GM12874 (cell line): ENCODE measurements around the gene CD151.

Experiments
- TF ChIP-seq, protein P1 (sequence below): IDR thresholded peaks from 2 replicates; pipeline ENCODE4 v1.5.1; 2011; ENCODE audit warnings: low read depth, mild to moderate bottlenecking, control low read depth, low read length, moderate library complexity; ENCODE audit not compliant: insufficient read depth

The CD151 gene

DNA sequence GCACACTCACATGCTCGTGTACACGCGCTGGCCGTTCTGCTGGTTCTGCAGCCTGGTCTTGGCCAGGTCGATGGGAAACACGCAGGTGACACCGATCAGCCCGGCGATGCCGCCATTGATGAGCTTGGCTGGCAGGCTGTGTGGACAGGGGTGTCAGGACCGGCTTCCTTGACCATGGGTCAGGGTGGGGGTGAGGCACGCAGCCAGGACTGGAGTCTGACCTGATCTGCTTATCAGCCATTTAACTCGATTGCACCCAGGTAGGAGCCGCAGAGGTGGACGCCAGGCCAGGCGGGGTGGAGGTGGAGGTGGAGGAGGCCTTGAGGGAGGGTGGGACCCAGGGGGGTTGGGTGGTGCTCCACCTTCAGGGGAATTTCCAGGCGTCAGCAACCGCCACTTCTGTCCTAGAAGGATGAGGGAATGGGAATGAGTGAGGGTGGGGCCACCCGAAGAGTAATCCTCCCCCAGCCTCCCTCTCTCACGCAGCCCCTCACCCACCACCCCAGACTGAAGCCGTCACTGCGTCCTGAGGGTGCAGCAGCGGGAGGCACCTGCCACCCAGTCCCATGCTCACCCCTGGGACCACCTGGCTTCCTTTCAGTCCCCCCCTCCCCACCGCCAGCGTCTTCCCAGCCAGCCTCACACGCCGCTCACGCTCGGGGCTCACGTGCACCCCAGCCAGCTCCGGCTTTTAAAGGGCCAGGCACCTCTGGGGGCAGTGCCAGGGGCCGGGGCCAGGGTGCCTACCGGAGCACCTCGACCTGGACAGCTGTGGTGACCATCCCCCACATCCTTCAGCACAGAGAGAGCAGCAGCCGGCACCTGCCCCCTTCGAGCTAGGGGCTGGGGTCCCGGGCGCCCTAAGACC, 37.8 kb upstream of the CD151 start:
- TF ChIP-seq, protein P1, sequence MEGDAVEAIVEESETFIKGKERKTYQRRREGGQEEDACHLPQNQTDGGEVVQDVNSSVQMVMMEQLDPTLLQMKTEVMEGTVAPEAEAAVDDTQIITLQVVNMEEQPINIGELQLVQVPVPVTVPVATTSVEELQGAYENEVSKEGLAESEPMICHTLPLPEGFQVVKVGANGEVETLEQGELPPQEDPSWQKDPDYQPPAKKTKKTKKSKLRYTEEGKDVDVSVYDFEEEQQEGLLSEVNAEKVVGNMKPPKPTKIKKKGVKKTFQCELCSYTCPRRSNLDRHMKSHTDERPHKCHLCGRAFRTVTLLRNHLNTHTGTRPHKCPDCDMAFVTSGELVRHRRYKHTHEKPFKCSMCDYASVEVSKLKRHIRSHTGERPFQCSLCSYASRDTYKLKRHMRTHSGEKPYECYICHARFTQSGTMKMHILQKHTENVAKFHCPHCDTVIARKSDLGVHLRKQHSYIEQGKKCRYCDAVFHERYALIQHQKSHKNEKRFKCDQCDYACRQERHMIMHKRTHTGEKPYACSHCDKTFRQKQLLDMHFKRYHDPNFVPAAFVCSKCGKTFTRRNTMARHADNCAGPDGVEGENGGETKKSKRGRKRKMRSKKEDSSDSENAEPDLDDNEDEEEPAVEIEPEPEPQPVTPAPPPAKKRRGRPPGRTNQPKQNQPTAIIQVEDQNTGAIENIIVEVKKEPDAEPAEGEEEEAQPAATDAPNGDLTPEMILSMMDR = no peak

DNA sequence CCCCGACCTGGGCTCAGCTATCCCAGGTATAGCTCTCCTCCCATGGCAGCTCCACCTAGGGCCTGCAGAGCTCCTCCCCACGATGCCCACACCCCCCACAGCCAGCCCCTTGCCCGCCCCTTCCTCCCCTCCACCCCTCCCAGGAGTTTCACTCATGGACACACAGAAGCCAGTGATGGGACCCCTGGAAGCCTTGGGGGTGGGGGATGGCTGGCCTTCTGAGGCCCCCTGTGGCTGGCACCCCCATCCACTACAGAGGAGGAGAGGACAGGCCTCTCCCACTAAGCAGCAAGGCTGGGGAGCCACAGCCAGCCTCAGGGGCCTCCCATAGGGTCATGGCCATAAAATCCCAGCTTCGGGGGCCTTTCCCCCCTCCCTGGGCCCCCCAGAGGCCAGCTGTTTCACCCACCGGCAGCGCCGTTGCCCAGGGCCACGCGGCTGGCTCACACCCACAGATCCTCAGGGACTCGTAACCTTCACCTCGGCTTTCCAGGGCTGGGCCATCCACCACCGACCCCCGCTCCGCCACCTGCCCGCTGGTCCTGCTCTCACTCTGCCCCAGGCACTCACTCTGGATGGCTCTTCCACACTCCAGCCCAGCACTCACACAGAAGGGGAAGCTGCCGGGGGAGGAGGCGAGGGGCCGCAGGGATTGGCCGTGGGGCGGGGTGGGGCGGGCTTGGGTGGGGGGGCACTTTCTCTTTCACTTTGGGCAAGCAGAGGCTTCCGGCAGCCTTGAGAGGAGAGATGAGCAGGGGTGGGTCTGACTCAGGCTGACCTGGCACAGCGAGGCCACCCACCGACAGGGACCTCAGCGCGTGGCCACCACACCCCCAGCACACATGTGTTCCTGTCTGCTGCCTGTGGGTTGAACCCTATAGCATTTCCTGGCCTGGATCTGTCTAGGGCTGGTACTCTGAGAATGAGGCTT, 36.9 kb upstream of the CD151 start:
- TF ChIP-seq, protein P1 = no peak

DNA sequence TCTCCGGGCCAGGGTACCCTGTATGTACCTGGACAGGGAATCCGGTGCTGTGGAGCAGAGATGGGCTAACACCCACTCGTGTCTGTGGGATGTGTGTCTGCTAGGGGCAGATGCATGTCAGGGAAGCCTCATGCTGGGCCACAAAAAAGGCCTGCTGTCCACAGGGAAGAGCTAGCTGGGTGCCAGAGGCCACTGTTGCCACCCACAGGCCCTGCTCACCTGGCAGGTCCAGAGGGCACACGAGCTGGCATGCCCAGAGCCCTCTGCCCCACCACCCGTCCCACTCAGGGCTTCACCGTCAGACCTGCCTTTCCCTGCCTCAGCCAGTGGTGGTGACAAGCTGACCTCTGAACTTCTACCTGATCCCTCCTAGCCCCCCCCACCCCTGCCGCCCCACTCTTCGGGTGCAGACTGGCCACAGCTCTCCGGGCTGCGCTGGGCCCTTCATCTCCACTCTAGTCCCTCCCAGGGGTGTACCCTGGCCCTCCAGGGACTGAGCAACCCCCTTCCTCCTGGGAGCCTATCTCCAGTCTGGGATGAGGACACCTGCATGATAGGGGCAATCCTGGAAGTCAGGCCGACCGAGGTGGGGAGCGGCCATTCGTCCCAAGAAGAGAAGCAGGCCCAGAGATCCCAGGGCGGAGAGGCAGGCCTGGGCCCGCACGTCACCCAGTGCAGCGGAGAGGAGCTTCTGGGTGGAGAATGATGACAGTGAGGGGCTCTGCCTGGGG, 36.0 kb upstream of the CD151 start:
- TF ChIP-seq, protein P1 = no peak

DNA sequence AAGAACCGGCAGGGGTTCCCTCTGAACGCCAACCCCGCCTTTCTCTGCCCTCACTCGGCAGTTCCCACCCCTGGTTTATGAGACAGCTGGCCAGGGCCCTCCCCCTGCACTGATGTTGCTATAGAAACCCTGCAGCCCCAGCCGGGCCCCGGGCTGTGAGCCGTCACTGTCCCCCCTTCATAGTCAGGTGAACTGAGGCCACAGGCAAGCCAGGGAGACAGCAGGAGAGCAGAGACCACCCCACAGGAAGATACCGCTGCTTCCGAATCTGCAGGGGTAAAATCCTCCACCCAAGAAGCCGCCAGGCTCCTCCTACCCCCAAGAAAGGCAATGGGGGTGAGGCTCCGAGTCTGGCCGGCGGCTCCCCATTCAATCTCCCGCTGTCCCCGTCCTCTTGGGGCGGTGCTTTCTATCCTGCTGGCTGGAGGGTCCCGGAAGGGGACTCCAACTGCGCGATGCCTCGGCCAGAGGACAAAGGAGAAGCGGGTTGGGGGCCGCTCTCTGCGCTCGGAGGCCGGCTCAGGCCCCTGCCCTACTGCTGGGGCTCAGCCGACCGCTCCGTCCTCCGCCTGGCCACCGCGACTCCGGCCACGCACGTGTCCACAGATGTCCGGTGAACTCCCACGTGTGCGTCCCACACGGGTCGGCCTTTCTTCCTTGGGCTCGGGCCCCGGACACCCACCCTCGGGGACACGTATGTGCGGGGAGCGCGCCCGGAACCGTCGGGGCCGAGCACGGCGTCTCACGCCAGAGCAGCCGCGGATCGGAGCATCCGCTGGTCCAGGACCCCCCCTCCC, 35.3 kb upstream of the CD151 start:
- TF ChIP-seq, protein P1 = no peak

DNA sequence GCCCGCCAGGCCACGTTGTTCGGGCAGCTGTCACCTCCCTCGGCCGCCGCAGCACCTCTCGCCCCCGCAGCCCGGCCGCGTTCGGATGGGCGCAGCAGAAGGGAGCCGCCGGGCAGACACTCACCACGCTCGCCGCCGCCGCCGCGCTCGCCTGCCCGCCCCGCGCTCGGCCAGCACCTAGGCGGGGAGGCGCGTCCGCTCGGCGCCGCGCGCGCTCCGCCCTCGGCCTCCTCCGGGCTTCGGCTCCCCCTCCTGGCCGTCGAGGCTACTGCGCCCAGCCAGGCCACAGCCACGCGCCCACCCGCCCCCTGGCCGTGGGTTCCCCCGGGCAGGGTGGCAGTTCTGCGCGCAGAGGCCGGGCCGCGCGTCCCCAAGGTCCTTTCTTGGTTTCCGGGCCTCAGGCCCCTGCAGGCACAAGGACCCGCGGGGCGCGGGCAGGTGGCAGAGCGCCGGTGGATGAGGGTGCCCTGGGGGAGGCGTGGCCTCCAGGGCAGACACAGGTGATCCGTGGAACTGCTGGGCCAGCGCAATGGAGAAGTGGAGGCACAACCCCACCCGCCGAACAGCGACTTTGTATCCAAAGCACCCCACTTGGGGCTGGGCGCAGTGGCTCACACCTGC, 34.5 kb upstream of the CD151 start, which contains the start of gene SLC25A22:
TSS of gene SLC25A22 (minus strand) at position 189 of the 621 bp plus-strand sequence. CDS start 3,275 bp downstream, outside the sequence.
- TF ChIP-seq, protein P1 = peak; percentile 86

DNA sequence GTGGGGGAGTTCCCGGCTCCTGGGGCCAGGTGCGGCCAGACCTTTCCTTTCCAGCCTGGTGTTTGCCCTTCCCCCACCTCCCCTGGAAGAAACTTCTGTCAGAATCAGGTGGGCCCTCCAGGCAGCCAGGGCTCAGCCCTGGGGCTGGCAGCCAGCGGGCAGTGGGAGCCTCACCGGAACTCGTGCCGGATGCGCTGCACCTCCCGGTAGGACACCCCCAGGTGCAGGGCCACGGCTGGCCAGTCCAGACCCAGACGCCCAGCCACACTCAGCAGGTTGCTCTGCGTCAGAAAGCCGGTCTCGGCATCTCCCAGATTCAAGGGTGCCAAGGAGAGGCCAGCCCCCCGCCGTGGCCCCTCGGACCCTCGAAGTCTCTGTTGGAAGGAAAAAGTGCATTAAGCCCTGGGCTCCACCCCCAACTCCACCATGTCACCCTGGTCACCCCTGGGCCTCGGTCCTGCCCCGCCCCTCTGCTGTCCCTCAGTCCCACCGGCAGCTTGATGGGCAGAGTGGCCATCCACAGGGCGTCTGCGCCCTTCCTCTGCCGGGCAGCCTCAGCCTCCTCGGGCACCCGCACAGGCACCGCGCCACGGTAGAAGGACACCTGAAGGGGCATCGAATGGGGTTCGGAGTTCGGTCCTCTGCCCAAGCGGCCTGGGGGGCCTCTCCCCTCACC, 33.0 kb upstream of the CD151 start:
- TF ChIP-seq, protein P1 = no peak
